GM12878 (cell line): ENCODE data around the gene PROCA1. TPM values are rescaled to one million over a fixed set of nuclear protein-coding genes. Genes with fewer than 3 reads are reported as not detected.

Experiments used
- CBX3 ChIP-seq: fragments of 200-600 bp; sonication (generic); IDR thresholded peaks from 2 replicates; pipeline ENCODE4 v1.6.1; 2016; ENCODE audit warnings: low read depth, borderline replicate concordance
- CHD1 ChIP-seq: IDR thresholded peaks from 2 replicates; pipeline ENCODE4 v1.6.1; 2012; ENCODE audit warnings: low read depth, low read length, improper control_type of control experiment
- CREM ChIP-seq: IDR thresholded peaks from 2 replicates; pipeline ENCODE4 v1.6.1; 2014; ENCODE audit warnings: antibody characterized with exemption, low read depth
- KAT2A ChIP-seq: conservative IDR thresholded peaks from 2 replicates; pipeline ENCODE4 v1.6.1; 2011; ENCODE audit warnings: low read depth, low read length; ENCODE audit not compliant: control insufficient read depth
- MTA3 ChIP-seq: IDR thresholded peaks from 2 replicates; pipeline ENCODE4 v1.6.1; 2012; ENCODE audit warnings: low read length, inconsistent platforms, borderline replicate concordance
- NR2F1 ChIP-seq: fragments of 450-650 bp; conservative IDR thresholded peaks from 2 replicates; pipeline ENCODE4 v1.6.1; 2017; ENCODE audit warnings: mild to moderate bottlenecking
- NRF1 ChIP-seq: conservative IDR thresholded peaks from 2 replicates; pipeline ENCODE4 v1.6.1; 2011; ENCODE audit warnings: mild to moderate bottlenecking, low read depth, low read length, improper control_type of control experiment
- RAD51 ChIP-seq: fragments of 450-650 bp; IDR thresholded peaks from 2 replicates; pipeline ENCODE4 v1.6.1; 2016; ENCODE audit warnings: moderate library complexity, mild to moderate bottlenecking, inconsistent platforms
- RCOR1 ChIP-seq: conservative IDR thresholded peaks from 2 replicates; pipeline ENCODE4 v1.6.1; 2012; ENCODE audit warnings: low read depth, low read length, improper control_type of control experiment
- SREBF1 ChIP-seq: IDR thresholded peaks from 2 replicates; pipeline ENCODE4 v1.6.1; 2012; ENCODE audit warnings: mild to moderate bottlenecking, low read length
- SUPT20H ChIP-seq: IDR thresholded peaks from 2 replicates; pipeline ENCODE4 v1.6.1; 2011; ENCODE audit warnings: low read depth, mild to moderate bottlenecking, low read length, moderate library complexity, borderline replicate concordance; ENCODE audit not compliant: control insufficient read depth
- TBL1XR1 ChIP-seq: IDR thresholded peaks from 2 replicates; pipeline ENCODE4 v1.6.1; 2012; ENCODE audit warnings: low read depth, low read length, improper control_type of control experiment
- ZNF384 ChIP-seq: IDR thresholded peaks from 2 replicates; pipeline ENCODE4 v1.6.1; 2012; ENCODE audit warnings: low read depth, mild to moderate bottlenecking, low read length, improper control_type of control experiment, borderline replicate concordance
- polyA plus RNA-seq, 11 experiments: library from polyadenylated mRNA; depleted of rRNA in 4 of 11; unstranded in 6 of 11; stranded (reverse) in 5 of 11; fragments of >200 nt; fragmentation: Nextera tagmentation in 4 of 11; fragmentation: Illumina TruSeq in 1 of 11; extraction: Ambion mirVana in 4 of 11; extraction: Trizol in 1 of 11; gene quantifications; 1 replicate in 1 of 11; 2 replicates in 10 of 11; pipeline versions ENCODE4 v1.2.1 to v1.2.3, GENCODE V29; 2011 to 2016; ENCODE audit warnings: inconsistent platforms in 2 of 11, missing spikeins in 2 of 11, low read depth in 1 of 11
- total RNA-seq, 4 experiments: library from RNA; depleted of rRNA in 3 of 4; stranded (reverse); fragments of >200 nt in 3 of 4; fragmentation: Illumina TruSeq in 1 of 4; extraction: Trizol in 1 of 4; gene quantifications; 2 replicates each; pipeline versions ENCODE4 v1.2.1 to v1.2.3, GENCODE V29; 2013 to 2021
- TF ChIP-seq, protein P1 (sequence below): fragments of 450-650 bp; IDR thresholded peaks from 2 replicates; pipeline ENCODE4 v1.6.1; 2017; ENCODE audit warnings: mild to moderate bottlenecking
- TF ChIP-seq, protein P2 (sequence below): IDR thresholded peaks from 2 replicates; pipeline ENCODE4 v1.6.1; 2011; ENCODE audit warnings: borderline replicate concordance, low read depth, mild to moderate bottlenecking, moderate library complexity, low read length; ENCODE audit not compliant: insufficient read depth, poor library complexity, severe bottlenecking
- TF ChIP-seq, protein P3 (sequence below): fragments of 450-650 bp; IDR thresholded peaks from 2 replicates; pipeline ENCODE4 v1.6.1; 2018; ENCODE audit warnings: mild to moderate bottlenecking, low read depth, moderate library complexity; ENCODE audit not compliant: partially characterized antibody
- TF ChIP-seq, protein P4 (sequence below): fragments of 450-650 bp; IDR thresholded peaks from 2 replicates; pipeline ENCODE4 v1.6.1; 2016; ENCODE audit warnings: mild to moderate bottlenecking
- TF ChIP-seq, protein P5 (sequence below), 3 experiments: IDR thresholded peaks in 2 of 3; conservative IDR thresholded peaks in 1 of 3; 2 replicates each; pipeline ENCODE4 v1.5.1; 2011; ENCODE audit warnings: low read depth in 3 of 3, low read length in 3 of 3, mild to moderate bottlenecking in 3 of 3, control low read depth in 2 of 3, moderate library complexity in 2 of 3, inconsistent platforms in 1 of 3, mixed read lengths in 1 of 3; ENCODE audit not compliant: control insufficient read depth in 2 of 3, insufficient read depth in 1 of 3; ENCODE audit errors: extremely low read depth in 1 of 3

The PROCA1 gene
- total and polyA plus RNA-seq, 10 of the 15 experiments (the other 5 are each of a cell fraction or from before 2014, with no cell fraction given), result 0.35 to 4.8 (median 1.4) TPM

DNA sequence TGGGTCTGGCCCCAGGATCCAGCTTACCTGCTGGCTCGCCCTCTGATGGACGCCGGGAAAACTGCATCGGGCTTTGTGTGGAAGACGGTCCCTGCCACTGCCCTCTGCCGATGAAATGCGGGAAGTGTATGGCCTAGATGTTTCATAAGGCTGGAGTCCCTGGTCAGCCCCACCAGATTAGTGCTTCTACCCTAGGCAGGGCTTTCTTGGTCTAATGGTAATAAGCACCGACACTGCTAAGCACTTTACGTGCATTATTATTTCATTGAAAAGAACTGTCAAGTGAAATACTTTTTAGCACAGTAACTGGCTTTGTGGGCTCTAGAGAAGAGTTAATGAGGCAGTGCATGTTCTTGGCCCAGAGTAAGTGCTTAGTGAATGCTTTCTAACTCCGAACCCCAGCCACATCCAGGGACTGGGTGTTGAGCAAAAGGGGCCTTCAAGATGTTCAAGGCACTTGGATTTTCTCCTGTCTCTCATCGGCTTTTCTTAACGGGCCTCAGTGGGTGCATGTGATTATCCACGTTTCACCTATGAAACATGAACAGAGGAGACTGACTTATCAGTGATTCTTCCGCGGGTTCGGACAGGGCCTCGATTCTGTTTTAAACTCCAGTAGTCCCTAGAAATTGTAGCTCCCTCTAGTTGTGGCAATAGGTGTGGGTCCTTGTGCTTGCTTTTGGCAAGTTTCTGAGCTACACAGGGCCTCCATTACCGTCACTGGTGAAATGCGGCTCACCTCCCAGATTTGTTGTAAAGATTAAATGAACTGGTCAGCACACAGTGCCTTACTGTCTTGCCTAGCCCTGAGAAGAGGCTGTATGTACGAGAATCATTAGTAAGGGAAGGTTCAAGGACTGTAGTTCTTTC lies 38.7 kb upstream of the PROCA1 start (continued):
- TF ChIP-seq RAD51 (no peak), SUPT20H (no peak), CREM (no peak), ZNF384 (peak; percentile 8; the same call in 1 of the 2 replicates), KAT2A (no peak), CBX3 (no peak), SREBF1 (no peak), MTA3 (0 out of 2 replicates have a peak, but pooled peaks have one; percentile 27), NR2F1 (no peak), RCOR1 (no peak), NRF1 (no peak), CHD1 (no peak), TBL1XR1 (no peak)
- TF ChIP-seq, protein P1, sequence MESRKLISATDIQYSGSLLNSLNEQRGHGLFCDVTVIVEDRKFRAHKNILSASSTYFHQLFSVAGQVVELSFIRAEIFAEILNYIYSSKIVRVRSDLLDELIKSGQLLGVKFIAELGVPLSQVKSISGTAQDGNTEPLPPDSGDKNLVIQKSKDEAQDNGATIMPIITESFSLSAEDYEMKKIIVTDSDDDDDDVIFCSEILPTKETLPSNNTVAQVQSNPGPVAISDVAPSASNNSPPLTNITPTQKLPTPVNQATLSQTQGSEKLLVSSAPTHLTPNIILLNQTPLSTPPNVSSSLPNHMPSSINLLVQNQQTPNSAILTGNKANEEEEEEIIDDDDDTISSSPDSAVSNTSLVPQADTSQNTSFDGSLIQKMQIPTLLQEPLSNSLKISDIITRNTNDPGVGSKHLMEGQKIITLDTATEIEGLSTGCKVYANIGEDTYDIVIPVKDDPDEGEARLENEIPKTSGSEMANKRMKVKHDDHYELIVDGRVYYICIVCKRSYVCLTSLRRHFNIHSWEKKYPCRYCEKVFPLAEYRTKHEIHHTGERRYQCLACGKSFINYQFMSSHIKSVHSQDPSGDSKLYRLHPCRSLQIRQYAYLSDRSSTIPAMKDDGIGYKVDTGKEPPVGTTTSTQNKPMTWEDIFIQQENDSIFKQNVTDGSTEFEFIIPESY, result no peak
- TF ChIP-seq, protein P2, sequence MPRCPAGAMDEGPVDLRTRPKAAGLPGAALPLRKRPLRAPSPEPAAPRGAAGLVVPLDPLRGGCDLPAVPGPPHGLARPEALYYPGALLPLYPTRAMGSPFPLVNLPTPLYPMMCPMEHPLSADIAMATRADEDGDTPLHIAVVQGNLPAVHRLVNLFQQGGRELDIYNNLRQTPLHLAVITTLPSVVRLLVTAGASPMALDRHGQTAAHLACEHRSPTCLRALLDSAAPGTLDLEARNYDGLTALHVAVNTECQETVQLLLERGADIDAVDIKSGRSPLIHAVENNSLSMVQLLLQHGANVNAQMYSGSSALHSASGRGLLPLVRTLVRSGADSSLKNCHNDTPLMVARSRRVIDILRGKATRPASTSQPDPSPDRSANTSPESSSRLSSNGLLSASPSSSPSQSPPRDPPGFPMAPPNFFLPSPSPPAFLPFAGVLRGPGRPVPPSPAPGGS, result peak; percentile 55
- TF ChIP-seq, protein P3, sequence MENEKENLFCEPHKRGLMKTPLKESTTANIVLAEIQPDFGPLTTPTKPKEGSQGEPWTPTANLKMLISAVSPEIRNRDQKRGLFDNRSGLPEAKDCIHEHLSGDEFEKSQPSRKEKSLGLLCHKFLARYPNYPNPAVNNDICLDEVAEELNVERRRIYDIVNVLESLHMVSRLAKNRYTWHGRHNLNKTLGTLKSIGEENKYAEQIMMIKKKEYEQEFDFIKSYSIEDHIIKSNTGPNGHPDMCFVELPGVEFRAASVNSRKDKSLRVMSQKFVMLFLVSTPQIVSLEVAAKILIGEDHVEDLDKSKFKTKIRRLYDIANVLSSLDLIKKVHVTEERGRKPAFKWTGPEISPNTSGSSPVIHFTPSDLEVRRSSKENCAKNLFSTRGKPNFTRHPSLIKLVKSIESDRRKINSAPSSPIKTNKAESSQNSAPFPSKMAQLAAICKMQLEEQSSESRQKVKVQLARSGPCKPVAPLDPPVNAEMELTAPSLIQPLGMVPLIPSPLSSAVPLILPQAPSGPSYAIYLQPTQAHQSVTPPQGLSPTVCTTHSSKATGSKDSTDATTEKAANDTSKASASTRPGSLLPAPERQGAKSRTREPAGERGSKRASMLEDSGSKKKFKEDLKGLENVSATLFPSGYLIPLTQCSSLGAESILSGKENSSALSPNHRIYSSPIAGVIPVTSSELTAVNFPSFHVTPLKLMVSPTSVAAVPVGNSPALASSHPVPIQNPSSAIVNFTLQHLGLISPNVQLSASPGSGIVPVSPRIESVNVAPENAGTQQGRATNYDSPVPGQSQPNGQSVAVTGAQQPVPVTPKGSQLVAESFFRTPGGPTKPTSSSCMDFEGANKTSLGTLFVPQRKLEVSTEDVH, result no peak
- TF ChIP-seq, protein P4, sequence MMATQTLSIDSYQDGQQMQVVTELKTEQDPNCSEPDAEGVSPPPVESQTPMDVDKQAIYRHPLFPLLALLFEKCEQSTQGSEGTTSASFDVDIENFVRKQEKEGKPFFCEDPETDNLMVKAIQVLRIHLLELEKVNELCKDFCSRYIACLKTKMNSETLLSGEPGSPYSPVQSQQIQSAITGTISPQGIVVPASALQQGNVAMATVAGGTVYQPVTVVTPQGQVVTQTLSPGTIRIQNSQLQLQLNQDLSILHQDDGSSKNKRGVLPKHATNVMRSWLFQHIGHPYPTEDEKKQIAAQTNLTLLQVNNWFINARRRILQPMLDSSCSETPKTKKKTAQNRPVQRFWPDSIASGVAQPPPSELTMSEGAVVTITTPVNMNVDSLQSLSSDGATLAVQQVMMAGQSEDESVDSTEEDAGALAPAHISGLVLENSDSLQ, result peak; percentile 49; the same call in 1 of the 2 replicates
- TF ChIP-seq, protein P5, sequence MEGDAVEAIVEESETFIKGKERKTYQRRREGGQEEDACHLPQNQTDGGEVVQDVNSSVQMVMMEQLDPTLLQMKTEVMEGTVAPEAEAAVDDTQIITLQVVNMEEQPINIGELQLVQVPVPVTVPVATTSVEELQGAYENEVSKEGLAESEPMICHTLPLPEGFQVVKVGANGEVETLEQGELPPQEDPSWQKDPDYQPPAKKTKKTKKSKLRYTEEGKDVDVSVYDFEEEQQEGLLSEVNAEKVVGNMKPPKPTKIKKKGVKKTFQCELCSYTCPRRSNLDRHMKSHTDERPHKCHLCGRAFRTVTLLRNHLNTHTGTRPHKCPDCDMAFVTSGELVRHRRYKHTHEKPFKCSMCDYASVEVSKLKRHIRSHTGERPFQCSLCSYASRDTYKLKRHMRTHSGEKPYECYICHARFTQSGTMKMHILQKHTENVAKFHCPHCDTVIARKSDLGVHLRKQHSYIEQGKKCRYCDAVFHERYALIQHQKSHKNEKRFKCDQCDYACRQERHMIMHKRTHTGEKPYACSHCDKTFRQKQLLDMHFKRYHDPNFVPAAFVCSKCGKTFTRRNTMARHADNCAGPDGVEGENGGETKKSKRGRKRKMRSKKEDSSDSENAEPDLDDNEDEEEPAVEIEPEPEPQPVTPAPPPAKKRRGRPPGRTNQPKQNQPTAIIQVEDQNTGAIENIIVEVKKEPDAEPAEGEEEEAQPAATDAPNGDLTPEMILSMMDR (IDR thresholded peaks at IDR 0.05 in 2 of 3, conservative IDR thresholded peaks at IDR 0.05 in 1 of 3; ENCODE audit: control insufficient read depth in 2 of 3, extremely low read depth in 1 of 3, insufficient read depth in 1 of 3, low read depth in 3 of 3, low read length in 3 of 3), result peak; percentile 100; a peak in 5 of 6 replicates
